ENCODE measurements around the gene CARNS1.

DNA sequence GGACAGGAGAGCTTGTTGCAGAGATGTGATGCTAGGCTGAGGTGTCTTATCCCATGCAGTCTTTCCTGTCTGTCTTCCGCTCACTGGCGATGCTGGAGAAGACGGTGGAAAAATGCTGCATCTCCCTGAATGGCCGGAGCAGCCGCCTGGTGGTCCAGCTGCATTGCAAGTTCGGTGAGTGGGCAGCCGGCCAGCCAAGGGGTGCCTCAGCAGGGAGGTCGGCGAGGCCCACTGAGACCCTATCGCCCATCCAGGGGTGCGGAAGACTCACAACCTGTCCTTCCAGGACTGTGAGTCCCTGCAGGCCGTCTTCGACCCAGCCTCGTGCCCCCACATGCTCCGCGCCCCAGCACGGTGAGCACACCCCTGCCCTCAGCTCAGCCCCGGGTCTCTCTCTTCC lies 22.0 kb upstream of the CARNS1 start:
- TF ChIP-seq EZH2phosphoT487 (IDR thresholded peaks at IDR 0.05; ENCODE audit: insufficient read depth, low read depth) (no peak), EZH2 (IDR thresholded peaks at IDR 0.05; ENCODE audit: insufficient read depth, poor library complexity, severe bottlenecking) (no peak)
